22Rv1 (cell line): Measurements from ENCODE around the gene HSPB9.

Experiments
- H3K27ac ChIP-seq: fragments of 450-650 bp; 2 replicates; pipeline ENCODE4 v1.5.1; 2017
- ZFX ChIP-seq: fragments of 450-650 bp; IDR thresholded peaks from 2 replicates; pipeline ENCODE4 v1.6.1; 2017; ENCODE audit warnings: antibody characterized with exemption, borderline replicate concordance
- TF ChIP-seq, protein P1 (sequence below): fragments of 450-650 bp; IDR thresholded peaks from 2 replicates; pipeline ENCODE4 v1.5.1; 2017; ENCODE audit warnings: mild to moderate bottlenecking

HSPB9 gene

DNA sequence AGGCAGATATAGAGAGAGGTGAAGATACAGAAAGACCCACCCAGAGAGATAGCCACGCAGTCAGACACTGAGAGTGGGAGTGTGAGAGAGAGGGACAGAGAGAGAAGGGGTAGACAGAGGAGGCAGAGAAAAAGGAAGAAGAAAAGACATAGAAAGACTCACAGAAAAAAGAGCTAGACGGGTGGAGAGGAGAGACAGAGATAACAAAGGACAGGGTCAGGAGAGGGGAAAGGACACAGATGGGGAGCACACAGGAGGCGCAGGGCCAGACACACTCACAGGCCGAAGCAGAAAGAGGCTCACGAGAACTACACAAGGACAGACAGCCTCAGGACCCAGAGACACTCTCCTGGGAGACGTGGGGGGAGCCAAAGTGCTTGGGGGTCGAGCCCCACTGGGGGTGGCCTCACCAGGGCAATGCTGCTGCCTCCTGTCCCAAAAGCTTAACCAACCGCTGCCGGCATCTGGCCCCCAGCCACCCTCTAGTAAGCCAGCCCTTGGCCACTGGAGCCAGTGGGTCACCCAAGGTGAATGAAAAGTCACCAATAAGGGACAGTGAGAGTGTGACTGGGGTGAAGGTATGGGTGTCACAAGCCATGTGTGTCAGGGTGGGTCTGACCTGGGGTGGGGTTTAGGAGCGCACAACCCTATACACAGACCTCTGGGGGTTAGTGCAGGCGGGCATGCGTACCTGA lies 28.1 kb upstream of the HSPB9 start:
- no peak overlapping the region for H3K27ac ChIP-seq
- TF ChIP-seq ZFX = no peak
- TF ChIP-seq, protein P1, sequence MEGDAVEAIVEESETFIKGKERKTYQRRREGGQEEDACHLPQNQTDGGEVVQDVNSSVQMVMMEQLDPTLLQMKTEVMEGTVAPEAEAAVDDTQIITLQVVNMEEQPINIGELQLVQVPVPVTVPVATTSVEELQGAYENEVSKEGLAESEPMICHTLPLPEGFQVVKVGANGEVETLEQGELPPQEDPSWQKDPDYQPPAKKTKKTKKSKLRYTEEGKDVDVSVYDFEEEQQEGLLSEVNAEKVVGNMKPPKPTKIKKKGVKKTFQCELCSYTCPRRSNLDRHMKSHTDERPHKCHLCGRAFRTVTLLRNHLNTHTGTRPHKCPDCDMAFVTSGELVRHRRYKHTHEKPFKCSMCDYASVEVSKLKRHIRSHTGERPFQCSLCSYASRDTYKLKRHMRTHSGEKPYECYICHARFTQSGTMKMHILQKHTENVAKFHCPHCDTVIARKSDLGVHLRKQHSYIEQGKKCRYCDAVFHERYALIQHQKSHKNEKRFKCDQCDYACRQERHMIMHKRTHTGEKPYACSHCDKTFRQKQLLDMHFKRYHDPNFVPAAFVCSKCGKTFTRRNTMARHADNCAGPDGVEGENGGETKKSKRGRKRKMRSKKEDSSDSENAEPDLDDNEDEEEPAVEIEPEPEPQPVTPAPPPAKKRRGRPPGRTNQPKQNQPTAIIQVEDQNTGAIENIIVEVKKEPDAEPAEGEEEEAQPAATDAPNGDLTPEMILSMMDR = no peak

DNA sequence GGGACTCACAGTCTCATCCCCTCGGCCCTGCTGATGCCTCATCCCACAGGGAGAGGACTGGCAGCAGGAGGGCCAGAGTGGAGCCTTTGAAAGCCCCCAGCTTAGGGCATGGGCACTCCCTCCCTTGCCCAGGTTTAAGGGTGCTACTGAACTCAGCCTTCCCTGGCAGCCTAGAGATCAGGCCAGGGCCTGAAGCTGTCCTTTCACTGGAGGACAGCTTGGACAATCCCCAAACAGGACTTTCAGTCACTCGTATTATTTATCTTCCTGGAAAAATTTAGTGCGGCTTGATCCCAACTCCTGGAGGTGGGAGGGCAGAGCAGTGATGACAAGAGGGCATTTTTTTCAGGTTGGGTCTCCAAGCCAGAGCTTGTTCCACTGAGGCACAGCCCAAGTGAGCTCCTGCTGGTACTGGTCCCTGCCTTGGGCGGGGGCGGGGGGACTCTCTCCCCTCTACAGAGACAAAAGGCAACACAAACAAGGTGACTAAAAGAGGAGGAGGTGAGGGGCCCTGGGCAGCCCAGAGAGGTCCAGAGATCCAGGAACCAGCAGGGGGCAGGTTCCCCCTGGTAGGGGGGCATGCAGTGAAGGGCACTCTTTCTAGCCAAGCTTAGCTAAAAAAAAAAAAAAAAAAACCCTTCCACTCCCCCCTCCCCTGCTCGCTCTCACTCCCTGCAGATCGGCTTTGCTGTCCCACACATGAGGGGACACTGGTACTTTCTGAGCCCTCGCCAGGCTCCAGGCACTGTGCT lies 26.1 kb upstream of the HSPB9 start:
- H3K27ac ChIP-seq = no peak overlapping the region
- no peak for TF ChIP-seq ZFX

DNA sequence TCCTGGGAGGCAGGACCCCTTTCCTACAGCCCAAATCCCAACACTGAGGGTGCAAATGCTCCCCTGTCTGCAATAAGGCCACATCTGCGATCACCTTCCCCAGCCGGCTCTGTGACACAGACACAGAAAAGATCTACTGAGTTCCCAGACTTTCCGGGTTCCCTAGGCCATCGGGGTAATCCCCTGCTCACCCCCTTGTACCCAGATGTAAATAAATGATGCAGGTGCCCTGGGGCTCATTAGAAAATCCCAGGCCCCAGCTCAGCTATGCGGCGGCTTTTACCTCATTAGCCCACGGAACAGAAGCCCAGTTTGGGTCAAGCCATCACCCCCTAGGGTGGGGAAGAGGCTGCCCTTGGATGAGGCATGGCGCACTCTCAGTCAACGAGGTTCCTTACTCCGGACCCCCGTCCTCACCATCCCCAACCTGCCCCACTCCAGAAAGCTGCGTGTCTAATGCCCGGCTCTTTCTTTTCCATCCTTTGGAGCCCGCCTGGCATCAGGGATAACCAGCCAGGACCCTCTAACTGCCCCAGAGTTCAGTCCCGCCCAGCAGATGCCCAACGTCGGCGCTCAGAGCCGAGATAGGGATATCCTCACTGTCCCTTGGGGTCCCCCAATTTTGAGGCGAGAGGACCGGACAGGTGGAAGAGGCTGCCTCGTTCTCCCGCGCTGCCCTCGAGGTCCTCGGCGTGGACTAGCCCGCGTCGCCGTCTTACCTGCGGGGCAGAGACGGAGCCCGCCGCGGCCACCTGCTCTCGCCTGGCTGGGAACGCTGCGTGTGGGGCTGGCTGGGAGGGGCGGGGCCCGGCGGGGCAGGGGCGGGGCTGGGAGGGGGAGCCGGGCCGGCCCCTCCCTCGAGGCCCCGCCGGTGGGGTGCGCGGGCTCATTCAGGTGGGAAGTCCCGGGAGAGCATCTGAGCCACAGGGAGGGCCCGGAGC lies 24.6 kb upstream of the HSPB9 start, which contains the start of gene ZNF385C:
ZNF385C (minus strand) TSS at position 783 of the 941 bp plus-strand sequence. CDS start 35,417 bp downstream, outside the sequence.
- H3K27ac ChIP-seq = no peak within 1 kb of the TSS
- TF ChIP-seq, protein P1 = no peak
- no peak for TF ChIP-seq ZFX

DNA sequence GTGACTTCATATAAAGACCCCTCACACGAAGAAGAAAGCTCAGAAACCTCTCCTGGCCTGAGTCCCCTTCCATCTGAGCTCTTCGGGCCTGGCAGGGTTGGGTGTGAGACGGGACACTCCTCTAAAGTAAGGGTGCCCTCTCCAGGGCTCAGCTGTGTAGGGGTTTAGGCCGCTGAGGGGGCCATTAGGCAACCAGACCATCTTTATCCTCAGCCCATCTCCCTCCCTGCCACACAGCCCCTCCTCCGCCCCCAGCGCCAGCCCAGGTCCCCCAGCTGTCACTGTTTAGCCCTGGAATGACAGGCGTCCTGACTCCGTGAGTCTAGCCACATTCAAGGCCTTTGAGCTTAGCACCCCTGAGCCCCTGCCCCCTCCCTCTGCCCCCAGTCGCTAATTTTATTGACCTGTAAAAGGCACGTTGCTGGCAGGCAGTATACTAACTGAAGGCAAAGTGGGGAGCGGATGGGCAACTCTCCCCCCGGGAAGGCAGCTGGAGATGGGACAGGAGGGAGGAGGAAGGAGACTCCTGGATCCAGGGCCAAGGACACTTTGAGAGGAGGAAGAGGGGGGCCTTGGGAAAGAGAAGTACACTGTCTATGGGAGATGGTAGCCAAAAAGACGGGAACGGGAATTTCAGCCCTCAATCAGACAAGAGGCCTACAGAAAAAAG lies 23.7 kb upstream of the HSPB9 start:
- TF ChIP-seq ZFX = no peak
- TF ChIP-seq, protein P1 = no peak
- H3K27ac ChIP-seq = no peak overlapping the region

DNA sequence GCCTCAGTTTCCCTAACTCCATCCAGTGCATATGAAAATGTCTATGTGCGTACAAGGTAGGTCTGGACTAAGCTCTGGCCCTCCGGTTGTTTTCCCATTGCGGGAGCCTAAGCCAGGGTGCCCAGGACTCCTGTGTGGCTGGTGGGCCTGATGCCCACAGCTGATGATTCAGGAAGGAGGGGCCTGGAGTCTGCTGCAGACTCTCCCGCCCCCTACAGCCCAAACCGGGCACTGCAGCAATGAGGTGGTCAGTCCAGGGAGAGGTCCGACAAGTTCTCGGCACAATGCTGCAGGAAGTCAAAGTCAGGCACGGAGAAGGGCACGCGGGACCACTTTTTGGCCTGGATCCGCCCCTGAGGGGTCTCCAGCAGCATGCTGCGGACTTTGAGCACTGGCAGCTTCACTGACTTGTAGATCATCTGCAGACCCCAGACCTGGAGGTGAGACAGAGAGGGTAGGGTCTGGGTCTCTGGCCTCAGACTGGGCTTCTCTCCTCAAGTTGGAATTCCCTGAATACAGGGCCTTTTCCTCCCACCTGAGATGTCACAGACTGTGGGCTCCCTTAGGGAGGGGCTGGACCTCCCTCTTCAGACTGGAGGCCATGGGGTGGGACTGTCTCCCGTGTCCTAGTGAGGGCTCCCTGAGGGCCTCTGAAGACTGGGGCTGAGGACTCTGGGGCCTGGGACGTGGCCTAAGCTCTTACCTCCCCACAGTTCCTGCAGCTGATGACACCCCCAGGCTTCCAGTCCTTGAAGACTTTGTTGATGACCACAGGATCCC lies 20.9 kb upstream of the HSPB9 start:
- TF ChIP-seq ZFX = no peak
- TF ChIP-seq, protein P1 = peak; percentile 93
- no peak overlapping the region for H3K27ac ChIP-seq

GRCh38 chr17:42103221-42103954 lies 19.2 kb upstream of the HSPB9 start:
- no peak for TF ChIP-seq ZFX
- TF ChIP-seq, protein P1 = no peak
- H3K27ac ChIP-seq = no peak overlapping the region
